Non-pigmented ciliary epithelial cell (primary cell): Measurements from ENCODE around the gene RPP14.
A peak's percentile ranks its signal among the peaks of the same experiment; 100 is the strongest.
"Not testable (repeated sequence)": the region's sequence is repeated elsewhere in the genome, so short reads cannot be mapped to it uniquely, and the experiment has no call there.

ENCODE experiments used
- DNase-seq: peaks from one replicate; pipeline ENCODE4 v3.0.0-alpha.2; 2010; ENCODE audit warnings: low read depth

Gene RPP14

GRCh38 chr3:58305882-58306711, at the start of gene RPP14, which contains the start of gene HTD2:
RPP14 (plus strand) TSS chr3:58306245; CDS start chr3:58310330, 4,085 bp downstream.
HTD2 (plus strand) TSS chr3:58306520; CDS start chr3:58317614, 11,094 bp downstream.
- peak; percentile 89 for DNase-seq

GRCh38 chr3:58256511-58256910, 49.5 kb upstream of the RPP14 start:
- DNase-seq: no peak

GRCh38 chr3:58258392-58259055, 47.5 kb upstream of the RPP14 start:
- no peak for DNase-seq

- DNase-seq: peak; percentile 63
Observed at GRCh38 chr3:58260261-58260731, 45.7 kb upstream of the RPP14 start.

GRCh38 chr3:58260733-58261132, 45.3 kb upstream of the RPP14 start:
- no peak for DNase-seq

- no peak for DNase-seq
Observed at GRCh38 chr3:58261954-58262666, 43.9 kb upstream of the RPP14 start.

- no peak for DNase-seq
Observed at GRCh38 chr3:58266577-58266976, 39.5 kb upstream of the RPP14 start.

- not testable (repeated sequence) for DNase-seq
Observed at GRCh38 chr3:58267543-58267942, 38.5 kb upstream of the RPP14 start.

GRCh38 chr3:58269356-58269755, 36.7 kb upstream of the RPP14 start:
- no peak for DNase-seq

- DNase-seq: no peak
Observed at GRCh38 chr3:58270485-58270884, 35.6 kb upstream of the RPP14 start.

- DNase-seq: peak; percentile 67
Observed at GRCh38 chr3:58271901-58272501, 34.0 kb upstream of the RPP14 start.

- DNase-seq: no peak
Observed at GRCh38 chr3:58272891-58273290, 33.2 kb upstream of the RPP14 start.

GRCh38 chr3:58273362-58273761, 32.7 kb upstream of the RPP14 start:
- DNase-seq: not testable (repeated sequence)

GRCh38 chr3:58274027-58274614, 31.9 kb upstream of the RPP14 start:
- no peak for DNase-seq

GRCh38 chr3:58281069-58281468, 25.0 kb upstream of the RPP14 start:
- no peak for DNase-seq

- DNase-seq: no peak
Observed at GRCh38 chr3:58285334-58285733, 20.7 kb upstream of the RPP14 start.

GRCh38 chr3:58287354-58287753, 18.7 kb upstream of the RPP14 start:
- DNase-seq: no peak

GRCh38 chr3:58288011-58288728, 17.9 kb upstream of the RPP14 start:
- DNase-seq: no peak

- DNase-seq: not testable (repeated sequence)
Observed at GRCh38 chr3:58288964-58289613, 17.0 kb upstream of the RPP14 start.

- DNase-seq: not testable (repeated sequence)
Observed at GRCh38 chr3:58290446-58290845, 15.6 kb upstream of the RPP14 start.
